A549 (cell line): ENCODE data around the gene ODF4. TPM values are rescaled to one million over a fixed set of nuclear protein-coding genes. Genes with fewer than 3 reads are reported as not detected.
A peak's percentile ranks its signal among the peaks of the same experiment; 100 is the strongest.
"Not testable (repeated sequence)": the region's sequence is repeated elsewhere in the genome, so short reads cannot be mapped to it uniquely, and the experiment has no call there.

Experiments used
- ATAC-seq, 2 experiments: fragments of 200-7000 bp in 1 of 2; fragments of >200 bp in 1 of 2; cut with Nextera tagmentation in 1 of 2; cut with Tn5 transposase in 1 of 2; 3 replicates each; pipeline versions ENCODE4 v1.8.0 to v1.9.1; 2018 to 2020; ENCODE audit warnings: mild to moderate bottlenecking in 1 of 2, moderate library complexity in 1 of 2
- CTCF ChIA-PET: fragments of 300-600 bp; sonication (Branson Sonifier 250); formaldehyde crosslinking; extraction: SDS; loops from one replicate; lab custom pipeline; 2021; ENCODE audit warnings: antibody characterized with exemption, inconsistent platforms; lab: Yijun Ruan, JAX
- POLR2A ChIA-PET: fragments of 350-600 bp; formaldehyde crosslinking; extraction: SDS; loops from one replicate; lab custom pipeline; 2021; ENCODE audit warnings: antibody characterized with exemption, inconsistent platforms; lab: Yijun Ruan, JAX
- DNase-seq, 2 experiments: peaks; one replicate each; pipeline versions ENCODE4 v3.0.0 to v3.0.0-alpha.2; 2011 to 2016; ENCODE audit warnings: low read depth in 1 of 2, low spot score in 1 of 2
- FAIRE-seq: peaks from 2 replicates; lab custom pipeline; 2011; peaks lifted over from hg19 to GRCh38; lab: Jason Lieb, UNC
- H3K27ac ChIP-seq, 2 experiments: fragments of >200 bp; sonication (Bioruptor Twin); formaldehyde crosslinking; 3 replicates each; pipeline ENCODE4 v1.5.1; 2016 to 2017
- H3K4me1 ChIP-seq: fragments of >200 bp; sonication (Bioruptor Twin); formaldehyde crosslinking; 3 replicates; pipeline ENCODE4 v1.6.1; 2016
- H3K4me2 ChIP-seq: fragments of >200 bp; sonication (Bioruptor Twin); formaldehyde crosslinking; 3 replicates; pipeline ENCODE4 v1.6.1; 2016
- H3K4me3 ChIP-seq: fragments of >200 bp; sonication (Bioruptor Twin); formaldehyde crosslinking; 3 replicates; pipeline ENCODE4 v1.5.1; 2016
- H3K9me3 ChIP-seq: fragments of >200 bp; sonication (Bioruptor Twin); formaldehyde crosslinking; 3 replicates; pipeline ENCODE4 v1.6.1; 2016
- CBX8 ChIP-seq: fragments of 200-600 bp; sonication (generic); IDR thresholded peaks from 2 replicates; pipeline ENCODE4 v1.6.1; 2016
- CHD4 ChIP-seq: fragments of 200-600 bp; sonication (generic); IDR thresholded peaks from 2 replicates; pipeline ENCODE4 v1.6.1; 2016; ENCODE audit warnings: antibody characterized with exemption, mild to moderate bottlenecking, borderline replicate concordance
- FOSL2 ChIP-seq, 2 experiments: fragments of 450-650 bp in 1 of 2; fragments of >200 bp in 1 of 2; sonication (Bioruptor Twin) in 1 of 2; formaldehyde crosslinking; IDR thresholded peaks; 2 replicates each; pipeline versions ENCODE4 v1.5.0 to v1.6.1; 2016 to 2020; ENCODE audit warnings: mild to moderate bottlenecking in 1 of 2, moderate library complexity in 1 of 2
- HOXB5 ChIP-seq: fragments of 250-450 bp; sonication (Bioruptor Pico); IDR thresholded peaks from 2 replicates; pipeline ENCODE4 v1.5.0; 2020; ENCODE audit warnings: mild to moderate bottlenecking, moderate library complexity
- JUN ChIP-seq, 2 experiments: fragments of >200 bp; sonication (Bioruptor Twin); formaldehyde crosslinking; IDR thresholded peaks; 2 replicates in 1 of 2; 3 replicates in 1 of 2; pipeline ENCODE4 v1.6.1; 2016 to 2017
- KDM1A ChIP-seq: fragments of 200-600 bp; sonication (generic); IDR thresholded peaks from 2 replicates; pipeline ENCODE4 v1.6.1; 2016; ENCODE audit warnings: low read depth, mild to moderate bottlenecking
- MAZ ChIP-seq: fragments of 150-350 bp; IDR thresholded peaks from 2 replicates; pipeline ENCODE4 v1.6.1; 2014; ENCODE audit warnings: antibody characterized with exemption, low read depth, low read length, borderline replicate concordance
- MYC ChIP-seq: IDR thresholded peaks from 2 replicates; pipeline ENCODE4 v1.6.1; 2012; ENCODE audit warnings: mild to moderate bottlenecking, inconsistent platforms, low read length, improper control_type of control experiment, borderline replicate concordance
- NR3C1 ChIP-seq: fragments of >200 bp; sonication (Bioruptor Twin); formaldehyde crosslinking; IDR thresholded peaks from 3 replicates; pipeline ENCODE4 v1.6.1; 2017
- TFCP2L1 ChIP-seq: fragments of 250-450 bp; sonication (Bioruptor Pico); IDR thresholded peaks from 2 replicates; pipeline ENCODE4 v1.5.0; 2021; ENCODE audit warnings: mild to moderate bottlenecking
- TP53 ChIP-seq: fragments of 250-450 bp; sonication (Bioruptor Pico); IDR thresholded peaks from 2 replicates; pipeline ENCODE4 v1.5.0; 2021; ENCODE audit warnings: mild to moderate bottlenecking, moderate library complexity
- ZFP36 ChIP-seq: fragments of 450-650 bp; IDR thresholded peaks from 2 replicates; pipeline ENCODE4 v1.6.1; 2014; ENCODE audit warnings: borderline replicate concordance; ENCODE audit not compliant: partially characterized antibody
- WGBS: methylation state at CpG from one replicate; pipeline ENCODE4 v1.1.6; 2017; ENCODE audit errors: missing lambda C conversion rate; 5-methylcytosine and 5-hydroxymethylcytosine counted together
- polyA plus RNA-seq, 4 experiments: library from polyadenylated mRNA; depleted of rRNA in 3 of 4; stranded (reverse); fragments of >200 nt; fragmentation: RNase III in 1 of 4; extraction: RNeasy Plus Mini Kit Qiagen cat#74134 plus additional on column Dnase treatment in 1 of 4; gene quantifications; 2 replicates in 3 of 4; 3 replicates in 1 of 4; pipeline ENCODE4 v1.2.3, GENCODE V29; 2011 to 2017
- small RNA-seq, 6 experiments: library from RNA; depleted of rRNA; stranded (forward); fragments of <200 nt; gene quantifications; one replicate each; pipeline ENCODE3, GENCODE V24; 2012

ODF4 gene
- polyA plus RNA-seq, 2 of the 4 experiments (the other 2 are of a cell fraction), result not detected

DNA sequence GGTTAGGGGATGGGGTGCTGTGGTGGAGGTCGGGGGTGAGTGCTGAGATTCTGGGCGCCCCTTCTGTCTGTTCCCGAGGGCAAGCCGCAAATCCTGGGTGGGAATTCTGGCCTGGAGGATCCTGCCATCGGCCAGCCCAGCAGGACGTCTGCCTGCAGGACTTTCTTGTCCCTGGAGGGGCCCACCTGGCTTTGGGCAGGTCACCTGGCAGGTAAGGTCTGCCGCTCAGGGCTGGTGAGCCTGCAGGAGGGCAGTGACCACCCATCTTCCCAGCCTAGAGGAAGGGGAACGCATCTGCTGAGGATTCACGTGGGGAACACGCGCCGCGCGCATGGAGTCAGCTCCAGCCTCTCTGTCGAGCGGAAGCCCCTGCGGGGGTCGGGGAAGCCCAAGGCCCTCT is 52.6 kb downstream of the ODF4 start (continued):
- TF ChIP-seq JUN (IDR thresholded peaks at IDR 0.05), result no peak

GRCh38 chr17:8392674-8393469 is 53.2 kb downstream of the ODF4 start:
- WGBS, result 88% methylated on average over 38 of the region's 46 CpGs
- H3K9me3 ChIP-seq, result no peaks in the 10 kb centered on the region
- TF ChIP-seq MAZ (no peak), KDM1A (no peak), ZFP36 (no peak), HOXB5 (CRISPR knock-in tag) (no peak), NR3C1 (no peak), CBX8 (no peak), JUN (IDR thresholded peaks at IDR 0.05) (no peak), TP53 (CRISPR knock-in tag) (no peak), MYC (no peak)
- peak; percentile 8 to 33; a peak in 4 of 6 replicates for ATAC-seq
- DNase-seq, result no peak
- H3K4me2 ChIP-seq, result no peak overlapping the region
- POLR2A ChIA-PET, result interaction anchor here (0.7 kb wide), 1 partner anchor 8 kb away, joined by 3 read pairs; no protein-coding TSS in a partner anchor
- CTCF ChIA-PET, result interaction anchor here (1.4 to 9.3 kb wide), 4 partner anchors 10 to 354 kb away, joined by 3 to 71 read pairs (median 24); partner anchors contain the start of gene RPL26
- FAIRE-seq, result no peak
- peaks cover 6% of the 10 kb centered on the region; the same call in 1 of the 3 replicates for H3K4me1 ChIP-seq
- no peak overlapping the region for H3K4me3 ChIP-seq
- H3K27ac ChIP-seq, result no peak overlapping the region

DNA sequence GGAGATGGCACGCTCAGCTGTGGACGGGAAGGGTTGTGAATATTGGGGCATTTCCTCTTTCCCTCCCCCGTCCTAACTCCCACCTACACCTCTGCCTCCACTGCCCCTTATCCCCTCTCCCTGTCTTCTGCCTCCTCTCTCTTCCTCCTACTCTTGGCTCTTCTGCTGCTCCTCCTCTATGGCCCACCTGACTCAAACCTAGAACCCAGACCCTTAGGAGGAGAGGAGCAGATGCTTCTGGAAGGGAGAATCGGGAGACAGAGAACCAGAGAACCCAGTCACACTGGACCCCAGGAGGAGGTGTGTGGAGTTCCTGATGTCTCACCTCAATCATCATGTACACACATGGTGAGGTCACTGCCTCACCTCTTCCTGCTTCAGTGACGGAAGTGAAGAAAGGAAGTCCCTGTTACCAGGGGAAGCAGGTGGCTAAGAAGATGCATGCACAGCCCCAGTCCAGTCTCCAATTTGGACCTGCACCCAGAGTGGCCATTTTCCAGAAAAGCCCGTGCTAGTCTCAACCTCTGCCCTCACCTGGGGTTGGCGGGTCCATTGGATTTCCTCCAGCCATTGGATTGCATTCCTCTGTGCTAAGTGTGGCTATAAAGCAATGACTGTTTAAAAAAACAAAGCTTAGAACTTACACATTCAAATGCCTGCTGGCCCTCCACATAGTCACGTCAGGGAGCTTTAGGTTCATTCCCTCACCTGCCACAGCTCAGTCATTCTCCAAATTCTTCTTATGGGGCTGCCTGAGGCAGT is 54.0 kb downstream of the ODF4 start:
- no peak for FAIRE-seq

GRCh38 chr17:8394497-8394896 is 54.9 kb downstream of the ODF4 start:
- H3K9me3 ChIP-seq, DNase-seq, FAIRE-seq, ATAC-seq, H3K4me2 ChIP-seq, H3K4me1 ChIP-seq, H3K4me3 ChIP-seq, H3K27ac ChIP-seq: not testable (repeated sequence)
- CTCF ChIA-PET, result interaction anchor here (0.6 to 9.3 kb wide), 9 partner anchors 8 to 560 kb away, joined by 3 to 71 read pairs (median 3); partner anchors contain the start of gene RPL26
- 70% methylated on average over 9 of the region's 9 CpGs for WGBS
- POLR2A ChIA-PET, result interaction anchor here (0.8 to 1.4 kb wide), 2 partner anchors 11 to 41 kb away, joined by 3 to 6 read pairs; partner anchors contain the start of gene NDEL1

More for the DNA sequence above, 54.0 kb downstream of the ODF4 start:
- no peak for TF ChIP-seq TFCP2L1 (CRISPR knock-in tag)
- TF ChIP-seq CHD4, result no peak
- no peak for TF ChIP-seq FOSL2 (IDR thresholded peaks at IDR 0.05)
- TF ChIP-seq FOSL2 (CRISPR knock-in tag; IDR thresholded peaks at IDR 0.05), result no peak
- ChIA-PET POLR2A (interaction anchor here (1.4 kb wide), 1 partner anchor 10 kb away, joined by 6 read pairs; no protein-coding TSS in a partner anchor), CTCF (interaction anchor here (0.6 to 9.3 kb wide), 8 partner anchors 9 to 392 kb away, joined by 3 to 71 read pairs (median 6); partner anchors contain the start of gene RPL26)
- 53% methylated on average over 8 of the region's 8 CpGs for WGBS
- peak in 1 of 2 experiments; percentile 14; a peak in 2 of 6 replicates for ATAC-seq
- no peak for DNase-seq
- Histone ChIP-seq H3K4me3 (no peak overlapping the region), H3K9me3 (no peaks in the 10 kb centered on the region), H3K4me2 (no peak overlapping the region), H3K27ac (no peak overlapping the region), H3K4me1 (peaks cover 6% of the 10 kb centered on the region; the same call in 1 of the 3 replicates)

Small RNA genes within 50 kb of the gene (small RNA-seq; reads per million reads assigned to genes)
- gene RF00265, result 0 reads per million in 6 experiments

Other genes starting within 250 kb of the ODF4 start
- gene ALOXE3, start 221.3 kb upstream of the ODF4 start, polyA plus RNA-seq (2011; rRNA removed), result 0.35 and 0.58 TPM in 2 replicates
- 0.40 to 0.51 TPM (median 0.46 TPM) in 3 replicates for gene ALOXE3, start 221.3 kb upstream of the ODF4 start, polyA plus RNA-seq (2017; fragmentation: RNase III; extraction: RNeasy Plus Mini Kit Qiagen cat#74134 plus additional on column Dnase treatment)
- 0.56 and 0.58 TPM in 2 replicates for gene HES7, start 215.7 kb upstream of the ODF4 start, polyA plus RNA-seq (2011; rRNA removed)
- 0.67 to 1.4 TPM (median 0.72 TPM) in 3 replicates for gene HES7, start 215.7 kb upstream of the ODF4 start, polyA plus RNA-seq (2017; fragmentation: RNase III; extraction: RNeasy Plus Mini Kit Qiagen cat#74134 plus additional on column Dnase treatment)
- 5.5 and 5.6 TPM in 2 replicates for gene PER1, start 187.4 kb upstream of the ODF4 start, polyA plus RNA-seq (2011; rRNA removed)
- 6.8 to 8.7 TPM (median 8.4 TPM) in 3 replicates for gene PER1, start 187.4 kb upstream of the ODF4 start, polyA plus RNA-seq (2017; fragmentation: RNase III; extraction: RNeasy Plus Mini Kit Qiagen cat#74134 plus additional on column Dnase treatment)
- gene VAMP2, start 176.9 kb upstream of the ODF4 start, polyA plus RNA-seq (2011; rRNA removed), result 21.7 and 24.7 TPM in 2 replicates
- 19.2 to 23.3 TPM (median 19.3 TPM) in 3 replicates for gene VAMP2, start 176.9 kb upstream of the ODF4 start, polyA plus RNA-seq (2017; fragmentation: RNase III; extraction: RNeasy Plus Mini Kit Qiagen cat#74134 plus additional on column Dnase treatment)
- gene TMEM107, start 163.5 kb upstream of the ODF4 start, polyA plus RNA-seq (2011; rRNA removed), result 21.8 and 22.8 TPM in 2 replicates
- 16.0 to 19.2 TPM (median 17.0 TPM) in 3 replicates for gene TMEM107, start 163.5 kb upstream of the ODF4 start, polyA plus RNA-seq (2017; fragmentation: RNase III; extraction: RNeasy Plus Mini Kit Qiagen cat#74134 plus additional on column Dnase treatment)
- 3.0 and 3.3 TPM in 2 replicates for gene BORCS6, start 149.7 kb upstream of the ODF4 start, polyA plus RNA-seq (2011; rRNA removed)
- gene BORCS6, start 149.7 kb upstream of the ODF4 start, polyA plus RNA-seq (2017; fragmentation: RNase III; extraction: RNeasy Plus Mini Kit Qiagen cat#74134 plus additional on column Dnase treatment), result 4.1 to 6.6 TPM (median 6.1 TPM) in 3 replicates
- 51.0 and 59.5 TPM in 2 replicates for gene AURKB, start 129.3 kb upstream of the ODF4 start, polyA plus RNA-seq (2011; rRNA removed)
- 124 to 137 TPM (median 130 TPM) in 3 replicates for gene AURKB, start 129.3 kb upstream of the ODF4 start, polyA plus RNA-seq (2017; fragmentation: RNase III; extraction: RNeasy Plus Mini Kit Qiagen cat#74134 plus additional on column Dnase treatment)
- gene CTC1, start 91.8 kb upstream of the ODF4 start, polyA plus RNA-seq (2011; rRNA removed), result 21.9 and 32.7 TPM in 2 replicates
- gene CTC1, start 91.8 kb upstream of the ODF4 start, polyA plus RNA-seq (2017; fragmentation: RNase III; extraction: RNeasy Plus Mini Kit Qiagen cat#74134 plus additional on column Dnase treatment), result 14.9 to 21.7 TPM (median 19.7 TPM) in 3 replicates
- 51.9 and 64.5 TPM in 2 replicates for gene PFAS, start 90.6 kb upstream of the ODF4 start, polyA plus RNA-seq (2011; rRNA removed)
- gene PFAS, start 90.6 kb upstream of the ODF4 start, polyA plus RNA-seq (2017; fragmentation: RNase III; extraction: RNeasy Plus Mini Kit Qiagen cat#74134 plus additional on column Dnase treatment), result 58.2 to 60.1 TPM (median 59.2 TPM) in 3 replicates
- gene RANGRF, start 51.2 kb upstream of the ODF4 start, polyA plus RNA-seq (2011; rRNA removed), result 56.4 and 60.4 TPM in 2 replicates
- gene RANGRF, start 51.2 kb upstream of the ODF4 start, polyA plus RNA-seq (2017; fragmentation: RNase III; extraction: RNeasy Plus Mini Kit Qiagen cat#74134 plus additional on column Dnase treatment), result 43.6 to 49.0 TPM (median 47.2 TPM) in 3 replicates
- gene SLC25A35, start 44.4 kb upstream of the ODF4 start, polyA plus RNA-seq (2011; rRNA removed), result 6.8 and 9.1 TPM in 2 replicates
- 7.5 to 11.2 TPM (median 10.1 TPM) in 3 replicates for gene SLC25A35, start 44.4 kb upstream of the ODF4 start, polyA plus RNA-seq (2017; fragmentation: RNase III; extraction: RNeasy Plus Mini Kit Qiagen cat#74134 plus additional on column Dnase treatment)
- gene ARHGEF15, start 29.6 kb upstream of the ODF4 start, polyA plus RNA-seq (2011; rRNA removed), result not detected in 2 replicates
- not detected in 3 replicates for gene ARHGEF15, start 29.6 kb upstream of the ODF4 start, polyA plus RNA-seq (2017; fragmentation: RNase III; extraction: RNeasy Plus Mini Kit Qiagen cat#74134 plus additional on column Dnase treatment)
- 6,286 and 7,141 TPM in 2 replicates for gene RPL26, start 43.4 kb downstream of the ODF4 start, polyA plus RNA-seq (2011; rRNA removed)
- 5,521 to 6,159 TPM (median 5,591 TPM) in 3 replicates for gene RPL26, start 43.4 kb downstream of the ODF4 start, polyA plus RNA-seq (2017; fragmentation: RNase III; extraction: RNeasy Plus Mini Kit Qiagen cat#74134 plus additional on column Dnase treatment)
- gene RNF222, start 58.0 kb downstream of the ODF4 start, polyA plus RNA-seq (2011; rRNA removed), result not detected in 2 replicates
- gene RNF222, start 58.0 kb downstream of the ODF4 start, polyA plus RNA-seq (2017; fragmentation: RNase III; extraction: RNeasy Plus Mini Kit Qiagen cat#74134 plus additional on column Dnase treatment), result not detected in 3 replicates
- gene NDEL1, start 96.0 kb downstream of the ODF4 start, polyA plus RNA-seq (2011; rRNA removed), result 71.0 and 91.0 TPM in 2 replicates
- 50.7 to 53.3 TPM (median 51.5 TPM) in 3 replicates for gene NDEL1, start 96.0 kb downstream of the ODF4 start, polyA plus RNA-seq (2017; fragmentation: RNase III; extraction: RNeasy Plus Mini Kit Qiagen cat#74134 plus additional on column Dnase treatment)